Measurements from ENCODE around the gene OSBPL6.

OSBPL6 gene

DNA sequence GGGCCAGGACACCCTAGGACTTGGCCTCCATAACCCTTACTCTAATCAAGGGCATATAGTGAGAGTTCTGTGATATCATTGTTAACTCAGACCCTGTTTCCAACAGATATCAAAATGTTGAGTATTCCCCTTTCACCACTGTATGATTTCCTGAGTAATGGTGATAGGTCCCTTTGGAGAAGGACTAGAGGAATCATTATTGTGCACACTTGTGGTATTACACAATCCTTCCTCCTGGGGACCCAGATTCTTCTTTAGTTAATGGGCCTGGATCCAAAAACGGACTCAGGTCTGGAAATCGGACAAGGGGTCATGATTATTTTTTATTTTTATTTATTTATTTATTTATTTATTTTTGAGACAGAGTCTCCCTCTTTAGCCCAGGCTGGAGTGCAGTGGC, 233.1 kb downstream of the OSBPL6 start:
- no peak for TF ChIP-seq EZH2phosphoT487 (IDR thresholded peaks at IDR 0.05; ENCODE audit: borderline replicate concordance, low read length)
- TF ChIP-seq, protein P1, sequence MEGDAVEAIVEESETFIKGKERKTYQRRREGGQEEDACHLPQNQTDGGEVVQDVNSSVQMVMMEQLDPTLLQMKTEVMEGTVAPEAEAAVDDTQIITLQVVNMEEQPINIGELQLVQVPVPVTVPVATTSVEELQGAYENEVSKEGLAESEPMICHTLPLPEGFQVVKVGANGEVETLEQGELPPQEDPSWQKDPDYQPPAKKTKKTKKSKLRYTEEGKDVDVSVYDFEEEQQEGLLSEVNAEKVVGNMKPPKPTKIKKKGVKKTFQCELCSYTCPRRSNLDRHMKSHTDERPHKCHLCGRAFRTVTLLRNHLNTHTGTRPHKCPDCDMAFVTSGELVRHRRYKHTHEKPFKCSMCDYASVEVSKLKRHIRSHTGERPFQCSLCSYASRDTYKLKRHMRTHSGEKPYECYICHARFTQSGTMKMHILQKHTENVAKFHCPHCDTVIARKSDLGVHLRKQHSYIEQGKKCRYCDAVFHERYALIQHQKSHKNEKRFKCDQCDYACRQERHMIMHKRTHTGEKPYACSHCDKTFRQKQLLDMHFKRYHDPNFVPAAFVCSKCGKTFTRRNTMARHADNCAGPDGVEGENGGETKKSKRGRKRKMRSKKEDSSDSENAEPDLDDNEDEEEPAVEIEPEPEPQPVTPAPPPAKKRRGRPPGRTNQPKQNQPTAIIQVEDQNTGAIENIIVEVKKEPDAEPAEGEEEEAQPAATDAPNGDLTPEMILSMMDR (IDR thresholded peaks at IDR 0.05; ENCODE audit: low read depth, low read length, poor library complexity, severe bottlenecking): no peak
- Histone ChIP-seq H3K4me3 (ENCODE audit: low read length) (no peak overlapping the region), H3F3A (ENCODE audit: control insufficient read depth, insufficient read depth) (no peaks in the 10 kb centered on the region), H3K9me3 (ENCODE audit: control insufficient read depth, insufficient read depth, low read length) (no peaks in the 10 kb centered on the region), H3K36me3 (ENCODE audit: control insufficient read depth, low read length) (peaks cover 41% of the 10 kb centered on the region), H3K4me2 (ENCODE audit: low read length) (no peak overlapping the region), H3K4me1 (ENCODE audit: control insufficient read depth, low read length) (no peaks in the 10 kb centered on the region), H3K9me2 (replicated peaks; ENCODE audit: control insufficient read depth, low read length) (no peaks in the 10 kb centered on the region), H4K20me1 (ENCODE audit: control insufficient read depth, insufficient read depth, low read depth, low read length) (no peaks in the 10 kb centered on the region), H3K79me2 (ENCODE audit: control insufficient read depth, low read length) (no peaks in the 10 kb centered on the region), H3K27me3 (ENCODE audit: control insufficient read depth, low read length) (no peaks in the 10 kb centered on the region), H3K27ac (ENCODE audit: low read depth, low read length) (no peak overlapping the region)

DNA sequence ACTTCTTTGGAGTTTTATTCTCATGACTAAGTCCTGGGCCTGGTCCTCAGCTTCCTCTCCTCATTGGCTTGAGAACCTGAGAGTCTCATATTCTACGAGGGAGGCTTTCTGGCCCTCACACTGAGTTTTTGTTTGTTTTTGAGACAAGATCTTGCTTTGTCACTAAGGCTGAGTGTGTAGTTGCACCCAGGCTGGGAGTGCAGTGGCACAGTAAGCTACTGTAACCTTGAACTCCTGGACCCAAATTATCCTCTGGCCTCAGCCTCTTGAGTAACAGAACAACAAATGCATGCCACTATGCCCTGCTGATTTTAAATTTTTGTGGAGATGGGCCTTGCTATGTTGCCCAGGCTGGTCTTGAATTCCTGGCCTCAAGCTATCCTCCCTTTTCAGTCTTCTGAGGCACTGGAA, 234.1 kb downstream of the OSBPL6 start:
- Histone ChIP-seq H3K9me2 (replicated peaks; ENCODE audit: control insufficient read depth, low read length) (no peaks in the 10 kb centered on the region), H3K9me3 (ENCODE audit: control insufficient read depth, insufficient read depth, low read length) (no peaks in the 10 kb centered on the region), H4K20me1 (ENCODE audit: control insufficient read depth, insufficient read depth, low read depth, low read length) (no peaks in the 10 kb centered on the region), H3K36me3 (ENCODE audit: control insufficient read depth, low read length) (peaks cover 50% of the 10 kb centered on the region), H3K27ac (ENCODE audit: low read depth, low read length) (no peak overlapping the region), H3K79me2 (ENCODE audit: control insufficient read depth, low read length) (no peaks in the 10 kb centered on the region), H3K4me2 (ENCODE audit: low read length) (no peak overlapping the region), H3K27me3 (ENCODE audit: control insufficient read depth, low read length) (no peaks in the 10 kb centered on the region), H3K4me3 (ENCODE audit: low read length) (no peak overlapping the region), H3F3A (ENCODE audit: control insufficient read depth, insufficient read depth) (no peaks in the 10 kb centered on the region), H3K4me1 (ENCODE audit: control insufficient read depth, low read length) (no peaks in the 10 kb centered on the region)
- TF ChIP-seq EZH2phosphoT487 (IDR thresholded peaks at IDR 0.05; ENCODE audit: borderline replicate concordance, low read length): no peak
- TF ChIP-seq, protein P1 (IDR thresholded peaks at IDR 0.05; ENCODE audit: low read depth, low read length, poor library complexity, severe bottlenecking): no peak

GRCh38 chr2:178429336-178429735, 235.0 kb downstream of the OSBPL6 start:
- TF ChIP-seq, protein P1 (IDR thresholded peaks at IDR 0.05; ENCODE audit: low read depth, low read length, poor library complexity, severe bottlenecking): no peak
- TF ChIP-seq EZH2phosphoT487 (IDR thresholded peaks at IDR 0.05; ENCODE audit: borderline replicate concordance, low read length): no peak
- Histone ChIP-seq H3K4me1 (ENCODE audit: control insufficient read depth, low read length) (no peaks in the 10 kb centered on the region), H3K36me3 (ENCODE audit: control insufficient read depth, low read length) (peaks cover 59% of the 10 kb centered on the region), H3K4me2 (ENCODE audit: low read length) (no peak overlapping the region), H4K20me1 (ENCODE audit: control insufficient read depth, insufficient read depth, low read depth, low read length) (no peaks in the 10 kb centered on the region), H3K4me3 (ENCODE audit: low read length) (no peak overlapping the region), H3F3A (ENCODE audit: control insufficient read depth, insufficient read depth) (no peaks in the 10 kb centered on the region), H3K27me3 (ENCODE audit: control insufficient read depth, low read length) (no peaks in the 10 kb centered on the region), H3K79me2 (ENCODE audit: control insufficient read depth, low read length) (no peaks in the 10 kb centered on the region), H3K9me3 (ENCODE audit: control insufficient read depth, insufficient read depth, low read length) (no peaks in the 10 kb centered on the region), H3K9me2 (replicated peaks; ENCODE audit: control insufficient read depth, low read length) (no peaks in the 10 kb centered on the region), H3K27ac (ENCODE audit: low read depth, low read length) (no peak overlapping the region)

DNA sequence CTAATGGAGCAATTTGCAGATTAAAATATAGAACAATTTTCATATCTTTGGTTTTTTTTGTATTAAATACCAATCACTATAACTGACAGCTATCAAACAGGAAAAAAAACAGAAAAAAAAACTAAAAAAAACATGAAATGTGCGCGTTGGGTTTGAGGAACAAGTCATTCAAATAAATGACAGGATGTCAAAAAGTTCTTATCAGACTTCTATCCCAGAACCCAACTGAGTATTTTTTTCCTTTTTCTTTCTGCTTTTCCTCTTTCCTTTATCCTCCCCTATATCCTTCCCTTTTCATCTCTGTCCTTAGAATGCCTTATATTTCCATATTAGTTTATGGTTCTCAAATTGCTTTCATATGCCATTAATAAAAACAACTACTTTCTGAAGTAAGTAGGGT, 242.3 kb downstream of the OSBPL6 start:
- H3K4me3 ChIP-seq (ENCODE audit: low read length): no peak overlapping the region
- H3K9me3 ChIP-seq (ENCODE audit: control insufficient read depth, insufficient read depth, low read length): no peaks in the 10 kb centered on the region
- peaks cover 92% of the 10 kb centered on the region for H3K36me3 ChIP-seq (ENCODE audit: control insufficient read depth, low read length)
- H3K4me1 ChIP-seq (ENCODE audit: control insufficient read depth, low read length): no peaks in the 10 kb centered on the region
- TF ChIP-seq, protein P1 (IDR thresholded peaks at IDR 0.05; ENCODE audit: low read depth, low read length, poor library complexity, severe bottlenecking): no peak
- TF ChIP-seq EZH2phosphoT487 (IDR thresholded peaks at IDR 0.05; ENCODE audit: borderline replicate concordance, low read length): no peak
- no peaks in the 10 kb centered on the region for H3K27me3 ChIP-seq (ENCODE audit: control insufficient read depth, low read length)
- H3K4me2 ChIP-seq (ENCODE audit: low read length): no peak overlapping the region
- no peaks in the 10 kb centered on the region for H4K20me1 ChIP-seq (ENCODE audit: control insufficient read depth, insufficient read depth, low read depth, low read length)
- H3K27ac ChIP-seq (ENCODE audit: low read depth, low read length): no peak overlapping the region
- H3F3A ChIP-seq (ENCODE audit: control insufficient read depth, insufficient read depth): no peaks in the 10 kb centered on the region
- no peaks in the 10 kb centered on the region for H3K9me2 ChIP-seq (replicated peaks; ENCODE audit: control insufficient read depth, low read length)
- no peaks in the 10 kb centered on the region for H3K79me2 ChIP-seq (ENCODE audit: control insufficient read depth, low read length)
